HG02798 (cell line): ENCODE results near the gene POLD3.

Source experiments
- ATAC-seq: cut with Tn5 transposase; IDR thresholded peaks from one replicate; pipeline ENCODE4 v1.9.1; 2021; ENCODE audit warnings: mild to moderate bottlenecking; ENCODE audit not compliant: unreplicated experiment, poor library complexity

Gene POLD3

GRCh38 chr11:74592441-74593362, at the start of gene POLD3:
POLD3 (plus strand) TSS chr11:74592582; CDS start chr11:74592659, 77 bp downstream.
- ATAC-seq: peak; percentile 91

- no peak for ATAC-seq
These were observed 48.4 kb upstream of the POLD3 start for GRCh38 chr11:74543991-74544390.

- no peak for ATAC-seq
These were observed 45.6 kb upstream of the POLD3 start for GRCh38 chr11:74546752-74547151.

GRCh38 chr11:74550991-74551753, 41.2 kb upstream of the POLD3 start:
- ATAC-seq: no peak

- ATAC-seq: no peak
These were observed 40.6 kb upstream of the POLD3 start for GRCh38 chr11:74551754-74552145.

- no peak for ATAC-seq
These were observed 34.9 kb upstream of the POLD3 start for GRCh38 chr11:74557526-74557925.

GRCh38 chr11:74559110-74559933, 33.1 kb upstream of the POLD3 start:
- ATAC-seq: no peak

- ATAC-seq: no peak
These were observed 32.5 kb upstream of the POLD3 start for GRCh38 chr11:74559934-74560309.

GRCh38 chr11:74566146-74566960, 26.0 kb upstream of the POLD3 start:
- no peak for ATAC-seq

- no peak for ATAC-seq
These were observed 24.4 kb upstream of the POLD3 start for GRCh38 chr11:74568028-74568427.

- no peak for ATAC-seq
These were observed 21.9 kb upstream of the POLD3 start for GRCh38 chr11:74570266-74571061.

GRCh38 chr11:74571062-74571399, 21.4 kb upstream of the POLD3 start:
- ATAC-seq: no peak

GRCh38 chr11:74572349-74572748, 20.0 kb upstream of the POLD3 start:
- no peak for ATAC-seq

GRCh38 chr11:74574563-74574962, 17.8 kb upstream of the POLD3 start:
- no peak for ATAC-seq

- no peak for ATAC-seq
These were observed 16.4 kb upstream of the POLD3 start for GRCh38 chr11:74575999-74576398.

- ATAC-seq: no peak
These were observed 15.2 kb upstream of the POLD3 start for GRCh38 chr11:74577181-74577580.

GRCh38 chr11:74577624-74578396, 14.6 kb upstream of the POLD3 start:
- ATAC-seq: no peak

GRCh38 chr11:74579577-74580270, 12.7 kb upstream of the POLD3 start:
- ATAC-seq: no peak
